Neural cell (in vitro differentiated cells): ENCODE results near the gene SARS1. TPM values are rescaled to one million over a fixed set of nuclear protein-coding genes. Genes with fewer than 3 reads are reported as not detected.

Source experiments
- H2AFZ ChIP-seq: fragments of 200-600, 300-800 bp; sonication (generic), shearing (Covaris generic); 2 replicates; pipeline ENCODE4 v1.6.0; 2014; ENCODE audit warnings: low read depth, mild to moderate bottlenecking, antibody characterized with exemption, low read length, moderate library complexity
- H3F3A ChIP-seq: fragments of 200-600 bp; shearing (Covaris generic); 2 replicates; pipeline ENCODE4 v1.6.1; 2016; ENCODE audit warnings: mild to moderate bottlenecking, moderate library complexity, mixed read lengths, antibody characterized with exemption, low read length; ENCODE audit not compliant: insufficient read depth, poor library complexity, severe bottlenecking
- H3K27ac ChIP-seq: fragments of 200-600, 300-800 bp; sonication (generic), shearing (Covaris generic); 2 replicates; pipeline ENCODE4 v1.5.1; 2014; ENCODE audit warnings: mild to moderate bottlenecking, low read length, moderate library complexity
- H3K27me3 ChIP-seq: fragments of 300-800, 200-600 bp; sonication (generic), shearing (Covaris generic); 2 replicates; pipeline ENCODE4 v1.6.0; 2014; ENCODE audit warnings: mild to moderate bottlenecking, low read depth, low read length, moderate library complexity; ENCODE audit not compliant: insufficient read depth
- H3K36me3 ChIP-seq: fragments of 300-800, 200-600 bp; sonication (generic), shearing (Covaris generic); 2 replicates; pipeline ENCODE4 v1.5.1; 2014; ENCODE audit warnings: mild to moderate bottlenecking, antibody characterized with exemption, low read length, moderate library complexity; ENCODE audit not compliant: insufficient read depth
- H3K4me2 ChIP-seq: fragments of 300-800, 200-600 bp; sonication (generic), shearing (Covaris generic); 2 replicates; pipeline ENCODE4 v1.6.0; 2014; ENCODE audit warnings: mild to moderate bottlenecking, low read length
- H3K4me3 ChIP-seq: fragments of 300-800, 200-600 bp; sonication (generic), shearing (Covaris generic); 2 replicates; pipeline ENCODE4 v1.5.1; 2014; ENCODE audit warnings: mild to moderate bottlenecking, low read length, moderate library complexity
- H3K79me2 ChIP-seq: fragments of 200-600 bp; shearing (Covaris generic); replicated peaks from 2 replicates; pipeline ENCODE4 v1.6.0; 2014; ENCODE audit warnings: mild to moderate bottlenecking, low read length, moderate library complexity; ENCODE audit not compliant: insufficient read depth
- H3K9ac ChIP-seq: fragments of 300-800, 200-600 bp; sonication (generic), shearing (Covaris generic); 2 replicates; pipeline ENCODE4 v1.6.1; 2016; ENCODE audit warnings: mild to moderate bottlenecking, low read length, mixed read lengths
- H3K9me2 ChIP-seq: fragments of 200-600 bp; shearing (Covaris generic); 2 replicates; pipeline ENCODE4 v1.6.1; 2016; ENCODE audit warnings: mild to moderate bottlenecking, low read length, mixed read lengths; ENCODE audit not compliant: insufficient read depth
- H3K9me3 ChIP-seq: fragments of 200-600, 300-800 bp; sonication (generic), shearing (Covaris generic); 2 replicates; pipeline ENCODE4 v1.6.1; 2016; ENCODE audit warnings: mild to moderate bottlenecking, mixed run types, low read length, moderate library complexity, mixed read lengths
- H4K20me1 ChIP-seq: fragments of 200-600 bp; shearing (Covaris generic); 2 replicates; pipeline ENCODE4 v1.6.1; 2016; ENCODE audit warnings: mild to moderate bottlenecking, mixed run types; ENCODE audit not compliant: insufficient read depth
- EP300 ChIP-seq: fragments of 450-650 bp; conservative IDR thresholded peaks from 2 replicates; pipeline ENCODE4 v1.6.1; 2014; ENCODE audit warnings: antibody characterized with exemption, mild to moderate bottlenecking, moderate library complexity; ENCODE audit not compliant: poor library complexity, severe bottlenecking
- EZH2 ChIP-seq: fragments of 200-600, 300-800 bp; shearing (Covaris generic), sonication (generic); IDR thresholded peaks from 2 replicates; pipeline ENCODE4 v1.6.1; 2014; ENCODE audit warnings: antibody characterized with exemption, low read length, borderline replicate concordance, mild to moderate bottlenecking; ENCODE audit not compliant: insufficient read depth, poor library complexity, severe bottlenecking
- MXI1 ChIP-seq: fragments of 450-650 bp; conservative IDR thresholded peaks from 2 replicates; pipeline ENCODE4 v1.6.1; 2014; ENCODE audit warnings: antibody characterized with exemption, mild to moderate bottlenecking; ENCODE audit not compliant: poor library complexity, severe bottlenecking
- POLR2AphosphoS5 ChIP-seq: IDR thresholded peaks from 2 replicates; pipeline ENCODE4 v1.6.1; 2012
- RAD21 ChIP-seq: fragments of 450-650 bp; conservative IDR thresholded peaks from 2 replicates; pipeline ENCODE4 v1.6.1; 2014; ENCODE audit warnings: antibody characterized with exemption, mild to moderate bottlenecking, moderate library complexity
- SMC3 ChIP-seq: fragments of 450-650 bp; conservative IDR thresholded peaks from 2 replicates; pipeline ENCODE4 v1.6.1; 2014; ENCODE audit warnings: antibody characterized with exemption, mild to moderate bottlenecking, moderate library complexity; ENCODE audit not compliant: poor library complexity
- TAF1 ChIP-seq: IDR thresholded peaks from 2 replicates; pipeline ENCODE4 v1.6.1; 2012; ENCODE audit warnings: low read depth
- polyA plus RNA-seq: library from polyadenylated mRNA; depleted of rRNA; stranded (reverse); fragments of >200 nt; gene quantifications from 2 replicates; pipeline ENCODE4 v1.2.3, GENCODE V29; 2014
- TF ChIP-seq, protein P1 (sequence below): fragments of 450-650 bp; IDR thresholded peaks from 2 replicates; pipeline ENCODE4 v1.5.1; 2014; ENCODE audit warnings: antibody characterized with exemption, mild to moderate bottlenecking, moderate library complexity; ENCODE audit not compliant: poor library complexity, severe bottlenecking
- TF ChIP-seq, protein P2 (sequence below): IDR thresholded peaks from 2 replicates; pipeline ENCODE4 v1.6.1; 2012; ENCODE audit warnings: borderline replicate concordance

SARS1 gene
- polyA plus RNA-seq, 1 donor from 2014 or later: 281 TPM

DNA sequence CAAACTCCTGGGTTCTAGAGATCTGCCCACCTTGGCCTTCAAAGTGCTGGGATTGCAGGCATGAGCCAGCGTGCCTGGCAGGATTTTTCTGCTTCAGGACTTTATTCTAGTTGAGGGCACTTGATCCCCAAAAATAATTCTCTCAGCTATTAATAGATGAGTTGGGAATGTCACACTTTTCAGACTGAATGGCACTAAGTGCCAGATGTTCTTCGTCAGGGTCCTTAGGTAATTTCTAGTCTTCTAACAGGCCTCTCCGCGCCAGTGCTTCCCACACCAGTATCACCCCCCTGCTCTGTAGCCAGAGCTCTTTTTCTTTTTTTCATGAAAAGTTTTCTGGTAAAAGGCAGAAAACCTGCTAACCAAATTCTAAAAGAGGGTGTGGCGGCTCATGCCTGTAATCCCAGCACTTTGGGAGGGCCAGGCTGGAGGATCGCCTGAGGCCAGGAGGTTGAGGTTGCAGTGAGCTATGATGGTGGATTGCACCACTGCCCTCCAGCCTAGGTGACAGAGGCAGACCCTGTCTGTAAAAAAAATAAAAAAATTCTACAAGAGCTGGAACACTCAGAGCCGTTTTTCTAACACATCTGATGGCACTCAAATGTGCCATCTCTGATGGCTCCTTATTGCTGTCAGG, 6.1 kb upstream of the SARS1 start:
- Histone ChIP-seq H2AFZ (no peak overlapping the region), H3K27ac (no peak overlapping the region), H4K20me1 (no peaks in the 10 kb centered on the region), H3K9me3 (no peaks in the 10 kb centered on the region), H3K79me2 (no peaks in the 10 kb centered on the region), H3K9ac (no peak overlapping the region), H3K4me2 (no peak overlapping the region), H3K27me3 (no peaks in the 10 kb centered on the region), H3K36me3 (no peaks in the 10 kb centered on the region), H3K4me3 (no peak overlapping the region), H3F3A (no peaks in the 10 kb centered on the region), H3K9me2 (no peaks in the 10 kb centered on the region)
- TF ChIP-seq EZH2: no peak
- TF ChIP-seq, protein P1, sequence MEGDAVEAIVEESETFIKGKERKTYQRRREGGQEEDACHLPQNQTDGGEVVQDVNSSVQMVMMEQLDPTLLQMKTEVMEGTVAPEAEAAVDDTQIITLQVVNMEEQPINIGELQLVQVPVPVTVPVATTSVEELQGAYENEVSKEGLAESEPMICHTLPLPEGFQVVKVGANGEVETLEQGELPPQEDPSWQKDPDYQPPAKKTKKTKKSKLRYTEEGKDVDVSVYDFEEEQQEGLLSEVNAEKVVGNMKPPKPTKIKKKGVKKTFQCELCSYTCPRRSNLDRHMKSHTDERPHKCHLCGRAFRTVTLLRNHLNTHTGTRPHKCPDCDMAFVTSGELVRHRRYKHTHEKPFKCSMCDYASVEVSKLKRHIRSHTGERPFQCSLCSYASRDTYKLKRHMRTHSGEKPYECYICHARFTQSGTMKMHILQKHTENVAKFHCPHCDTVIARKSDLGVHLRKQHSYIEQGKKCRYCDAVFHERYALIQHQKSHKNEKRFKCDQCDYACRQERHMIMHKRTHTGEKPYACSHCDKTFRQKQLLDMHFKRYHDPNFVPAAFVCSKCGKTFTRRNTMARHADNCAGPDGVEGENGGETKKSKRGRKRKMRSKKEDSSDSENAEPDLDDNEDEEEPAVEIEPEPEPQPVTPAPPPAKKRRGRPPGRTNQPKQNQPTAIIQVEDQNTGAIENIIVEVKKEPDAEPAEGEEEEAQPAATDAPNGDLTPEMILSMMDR: no peak
- TF ChIP-seq SMC3: no peak
- no peak for TF ChIP-seq MXI1
- no peak for TF ChIP-seq TAF1
- no peak for TF ChIP-seq RAD21
- TF ChIP-seq, protein P2, sequence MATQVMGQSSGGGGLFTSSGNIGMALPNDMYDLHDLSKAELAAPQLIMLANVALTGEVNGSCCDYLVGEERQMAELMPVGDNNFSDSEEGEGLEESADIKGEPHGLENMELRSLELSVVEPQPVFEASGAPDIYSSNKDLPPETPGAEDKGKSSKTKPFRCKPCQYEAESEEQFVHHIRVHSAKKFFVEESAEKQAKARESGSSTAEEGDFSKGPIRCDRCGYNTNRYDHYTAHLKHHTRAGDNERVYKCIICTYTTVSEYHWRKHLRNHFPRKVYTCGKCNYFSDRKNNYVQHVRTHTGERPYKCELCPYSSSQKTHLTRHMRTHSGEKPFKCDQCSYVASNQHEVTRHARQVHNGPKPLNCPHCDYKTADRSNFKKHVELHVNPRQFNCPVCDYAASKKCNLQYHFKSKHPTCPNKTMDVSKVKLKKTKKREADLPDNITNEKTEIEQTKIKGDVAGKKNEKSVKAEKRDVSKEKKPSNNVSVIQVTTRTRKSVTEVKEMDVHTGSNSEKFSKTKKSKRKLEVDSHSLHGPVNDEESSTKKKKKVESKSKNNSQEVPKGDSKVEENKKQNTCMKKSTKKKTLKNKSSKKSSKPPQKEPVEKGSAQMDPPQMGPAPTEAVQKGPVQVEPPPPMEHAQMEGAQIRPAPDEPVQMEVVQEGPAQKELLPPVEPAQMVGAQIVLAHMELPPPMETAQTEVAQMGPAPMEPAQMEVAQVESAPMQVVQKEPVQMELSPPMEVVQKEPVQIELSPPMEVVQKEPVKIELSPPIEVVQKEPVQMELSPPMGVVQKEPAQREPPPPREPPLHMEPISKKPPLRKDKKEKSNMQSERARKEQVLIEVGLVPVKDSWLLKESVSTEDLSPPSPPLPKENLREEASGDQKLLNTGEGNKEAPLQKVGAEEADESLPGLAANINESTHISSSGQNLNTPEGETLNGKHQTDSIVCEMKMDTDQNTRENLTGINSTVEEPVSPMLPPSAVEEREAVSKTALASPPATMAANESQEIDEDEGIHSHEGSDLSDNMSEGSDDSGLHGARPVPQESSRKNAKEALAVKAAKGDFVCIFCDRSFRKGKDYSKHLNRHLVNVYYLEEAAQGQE: no peak
- TF ChIP-seq EP300: no peak
- TF ChIP-seq POLR2AphosphoS5: no peak

DNA sequence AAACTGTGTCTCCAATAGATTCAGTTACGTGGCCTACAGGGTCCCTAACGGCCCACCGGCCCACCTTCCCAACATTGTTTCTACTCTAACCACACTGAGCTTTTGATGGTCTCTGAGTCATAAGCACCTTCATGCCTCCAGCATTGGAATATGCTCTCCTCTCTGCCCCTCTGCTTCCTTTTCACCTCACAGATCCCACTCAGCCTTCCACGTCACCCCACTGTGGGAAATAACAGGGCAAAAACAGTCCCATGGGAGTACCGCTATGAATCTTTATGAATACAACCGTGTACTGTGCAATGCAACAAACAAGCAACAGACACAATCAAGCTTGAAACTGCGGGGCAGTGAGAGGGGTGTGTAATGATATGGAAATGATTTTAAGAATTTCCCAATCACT, 5.3 kb upstream of the SARS1 start:
- no peak overlapping the region for H3K27ac ChIP-seq
- no peaks in the 10 kb centered on the region for H3K9me3 ChIP-seq
- H3K4me3 ChIP-seq: no peak overlapping the region
- H3F3A ChIP-seq: no peaks in the 10 kb centered on the region
- no peaks in the 10 kb centered on the region for H3K36me3 ChIP-seq
- H3K4me2 ChIP-seq: no peak overlapping the region
- H3K27me3 ChIP-seq: no peaks in the 10 kb centered on the region
- H3K79me2 ChIP-seq: no peaks in the 10 kb centered on the region
- H3K9ac ChIP-seq: no peak overlapping the region
- no peak overlapping the region for H2AFZ ChIP-seq
- no peaks in the 10 kb centered on the region for H4K20me1 ChIP-seq
- TF ChIP-seq, protein P2: no peak
- TF ChIP-seq EZH2 (no peak), MXI1 (no peak), SMC3 (no peak), POLR2AphosphoS5 (no peak), EP300 (no peak), RAD21 (no peak), TAF1 (no peak)
- TF ChIP-seq, protein P1: no peak
- H3K9me2 ChIP-seq: no peaks in the 10 kb centered on the region
